Pancreas (tissue), 10 donors: ENCODE data around the gene FILIP1L. TPM values are rescaled to one million over a fixed set of nuclear protein-coding genes. Genes with fewer than 3 reads are reported as not detected.

ENCODE experiments used
- ATAC-seq, 4 donors: fragments of 200-7000 bp; cut with Tn5 transposase; one replicate each; pipeline versions ENCODE4 v1.8.0 to v1.9.1; 2020; ENCODE audit warnings: mild to moderate bottlenecking in 4 of 4, moderate library complexity in 4 of 4
- DNase-seq, 6 donors: peaks; one replicate each; pipeline ENCODE4 v3.0.0-alpha.2; 2020
- FAIRE-seq: peaks from 2 replicates; lab custom pipeline; 2012; peaks lifted over from hg19 to GRCh38; lab: Jason Lieb, UNC
- H3K27ac ChIP-seq, 4 donors: fragments of 200-600 bp; sonication (generic); 1 replicate in 3 of 4; 2 replicates in 1 of 4; pipeline versions ENCODE4 v1.5.0 to v1.8.0; 2020
- H3K27me3 ChIP-seq, 4 donors: fragments of 200-600 bp; one replicate each; pipeline ENCODE4 v1.8.0; 2021
- H3K36me3 ChIP-seq, 3 donors: fragments of 200-600 bp; sonication (generic) in 1 of 3; one replicate each; pipeline versions ENCODE4 v1.5.0 to v1.8.0; 2020 to 2021
- H3K4me1 ChIP-seq, 3 donors: fragments of 200-600 bp; one replicate each; pipeline ENCODE4 v1.8.0; 2021
- H3K4me3 ChIP-seq, 4 donors: fragments of 200-600 bp; sonication (generic) in 2 of 4; one replicate each; pipeline versions ENCODE4 v1.5.0 to v1.8.0; 2020 to 2021
- H3K9me3 ChIP-seq, 4 donors: fragments of 200-600 bp; one replicate each; pipeline ENCODE4 v1.8.0; 2021
- CTCF ChIP-seq, 4 donors: fragments of 200-600 bp; sonication (generic) in 3 of 4; IDR thresholded peaks; one replicate each; pipeline versions ENCODE4 v1.5.0 to v1.8.0; 2021; ENCODE audit warnings: antibody characterized with exemption in 4 of 4
- WGBS, 2 donors: extraction: QIAGEN DNeasy Blood & Tissue Kit; methylation state at CpG; one replicate each; pipeline ENCODE4 v1.1.7; 2013; 5-methylcytosine and 5-hydroxymethylcytosine counted together
- intact Hi-C, 3 donors: fragments of 100-400 bp; cut with DNase I; formaldehyde crosslinking; loops; one replicate each; pipeline versions ENCODE4 v1.11.1 to v1.14.2; 2022
- polyA plus RNA-seq, 2 donors: library from polyadenylated mRNA; stranded (reverse); fragments of 200-250 nt; gene quantifications; one replicate each; pipeline ENCODE4 v1.2.3, GENCODE V29; 2013
- total RNA-seq, 6 donors: library from RNA; stranded (reverse); fragmentation: NEBNext Ultra II Directional in 4 of 6; extraction: Animal tissue kit (Norgen Biotek cat#: 25700) in 4 of 6; gene quantifications; one replicate each; pipeline versions ENCODE4 v1.2.1 to v1.2.4, GENCODE V29; 2021 to 2023
- donor health status: healthy with polysubstance abuse.
- donor health status: DM: no; HTN: no; CAD: no; lungs with moderate emphysema.
- donor health status: DM: no; HTN: no; CAD: no.
- donor health status: control.
- donor health status: control.
- donor health status: Bipolar disorder and iron deficiency.
- donor health status: DM: yes; HTN: yes; CAD: no.
- donor health status: DM: no; HTN: no; CAD: no.
- donor health status: DM: no; HTN: no; CAD: no.
- donor health status: DM: yes; HTN: yes; CAD: no.

FILIP1L gene
- total and polyA plus RNA-seq, 8 donors, result 12.5 to 37.7 (median 15.8) TPM

- H3K4me3 ChIP-seq, result no peak overlapping the region
- H3K27me3 ChIP-seq, result no peaks in the 10 kb centered on the region
- no peak overlapping the region for H3K27ac ChIP-seq
- WGBS, 2 donors, result 85 to 86% methylated on average over 2 of the region's 2 CpGs
- H3K36me3 ChIP-seq, result no peaks in the 10 kb centered on the region
- intact Hi-C loops, result no loop called here
- ATAC-seq, result no peak
- no peak for TF ChIP-seq CTCF (IDR thresholded peaks at IDR 0.05)
- peaks cover 0 to 7% (median 0%) of the 10 kb centered on the region in 3 donors for H3K4me1 ChIP-seq
- DNase-seq, result no peak
- FAIRE-seq, result no peak
- H3K9me3 ChIP-seq, result no peaks in the 10 kb centered on the region
These were observed 250.7 kb downstream of the FILIP1L start for GRCh38 chr3:99863588-99863987.

GRCh38 chr3:99863002-99863401 lies 251.3 kb downstream of the FILIP1L start:
- FAIRE-seq, result no peak
- TF ChIP-seq CTCF (IDR thresholded peaks at IDR 0.05), result no peak
- intact Hi-C loops, result no loop called here

GRCh38 chr3:99862208-99862607 lies 252.1 kb downstream of the FILIP1L start:
- Histone ChIP-seq H3K9me3 (no peaks in the 10 kb centered on the region), H3K4me3 (no peak overlapping the region), H3K27me3 (no peaks in the 10 kb centered on the region), H3K4me1 (peaks cover 0 to 7% (median 0%) of the 10 kb centered on the region in 3 donors), H3K36me3 (no peaks in the 10 kb centered on the region), H3K27ac (no peak overlapping the region)
- no peak for TF ChIP-seq CTCF (IDR thresholded peaks at IDR 0.05)
- 85 to 89% methylated on average over 2 of the region's 2 CpGs for WGBS, 2 donors
- DNase-seq, result no peak
- no peak for ATAC-seq
- intact Hi-C loops, result no loop called here
- no peak for FAIRE-seq

More at GRCh38 chr3:99863002-99863401, 251.3 kb downstream of the FILIP1L start:
- ATAC-seq, result no peak
- no peaks in the 10 kb centered on the region for H3K27me3 ChIP-seq
- H3K4me3 ChIP-seq, result no peak overlapping the region
- no peaks in the 10 kb centered on the region for H3K36me3 ChIP-seq
- no peaks in the 10 kb centered on the region for H3K9me3 ChIP-seq
- no peak overlapping the region for H3K27ac ChIP-seq
- WGBS, 2 donors, result 91 to 92% methylated on average over 6 of the region's 6 CpGs
- no peak for DNase-seq
- peaks cover 0 to 7% (median 0%) of the 10 kb centered on the region in 3 donors for H3K4me1 ChIP-seq

- Histone ChIP-seq H3K9me3 (no peaks in the 10 kb centered on the region), H3K27ac (no peak overlapping the region), H3K4me3 (no peak overlapping the region), H3K27me3 (no peaks in the 10 kb centered on the region), H3K4me1 (peaks cover 0 to 7% (median 0%) of the 10 kb centered on the region in 3 donors), H3K36me3 (no peaks in the 10 kb centered on the region)
- FAIRE-seq (no peak), DNase-seq (no peak), ATAC-seq (peak in 1 of 4 donors; percentile 8)
- 83 to 93% methylated on average over 1 of the region's 1 CpG for WGBS, 2 donors
- intact Hi-C loops, result no loop called here
- no peak for TF ChIP-seq CTCF (IDR thresholded peaks at IDR 0.05)
These were observed 253.1 kb downstream of the FILIP1L start for GRCh38 chr3:99861216-99861615.

GRCh38 chr3:99859825-99860224 lies 254.5 kb downstream of the FILIP1L start:
- WGBS, 2 donors, result 49 to 50% methylated on average over 1 of the region's 1 CpG
- Histone ChIP-seq H3K4me3 (no peak overlapping the region), H3K9me3 (no peaks in the 10 kb centered on the region), H3K36me3 (no peaks in the 10 kb centered on the region), H3K27ac (peak overlapping the region in 2 of 4 donors; percentile 29 to 44), H3K27me3 (no peaks in the 10 kb centered on the region), H3K4me1 (peaks cover 0 to 12% (median 0%) of the 10 kb centered on the region in 3 donors)
- DNase-seq, result no peak
- intact Hi-C loops, result no loop called here
- ATAC-seq, result peak in 3 of 4 donors; percentile 31 to 71 (median 65)
- FAIRE-seq, result peak; percentile 47
- no peak for TF ChIP-seq CTCF (IDR thresholded peaks at IDR 0.05)
